HEK293 (cell line): ENCODE results near the gene PARPBP.

Source experiments
- CTCF ChIA-PET: fragments of 350-600 bp; formaldehyde crosslinking; extraction: SDS; loops from one replicate; lab custom pipeline; 2021; ENCODE audit warnings: antibody characterized with exemption; lab: Yijun Ruan, JAX
- POLR2A ChIA-PET: fragments of 300-600 bp; formaldehyde crosslinking; extraction: SDS; loops from one replicate; lab custom pipeline; 2020; ENCODE audit warnings: antibody characterized with exemption, inconsistent platforms; lab: Yijun Ruan, JAX
- H3K27ac ChIP-seq: fragments of 200-500 bp; sonication (Bioruptor generic); 2 replicates; pipeline ENCODE4 v1.5.1; 2014; ENCODE audit warnings: low read depth, low read length, control low read depth, inconsistent platforms; ENCODE audit errors: extremely low read depth
- H3K36me3 ChIP-seq, 2 experiments: fragments of 200-500 bp in 1 of 2; sonication (Bioruptor generic) in 1 of 2; 1 replicate in 1 of 2; 2 replicates in 1 of 2; pipeline ENCODE4 v1.5.1; 2014 to 2017; ENCODE audit warnings: inconsistent platforms in 2 of 2, low read length in 2 of 2; ENCODE audit not compliant: control insufficient read depth in 2 of 2, insufficient read depth in 1 of 2
- H3K4me1 ChIP-seq: fragments of 200-500 bp; sonication (Bioruptor generic); 2 replicates; pipeline ENCODE4 v1.5.1; 2014; ENCODE audit warnings: mild to moderate bottlenecking, low read length, inconsistent platforms; ENCODE audit not compliant: control insufficient read depth, insufficient read depth
- H3K4me3 ChIP-seq: 2 replicates; pipeline ENCODE4 v1.5.1; 2011; ENCODE audit warnings: low read depth, mild to moderate bottlenecking, control low read depth, low read length, moderate library complexity
- H3K9me3 ChIP-seq: fragments of 200-500 bp; sonication (Bioruptor generic); 2 replicates; pipeline ENCODE4 v1.5.1; 2014; ENCODE audit warnings: low read depth, low read length, inconsistent platforms; ENCODE audit not compliant: control insufficient read depth, insufficient read depth
- GLIS2 ChIP-seq: fragments of 450-650 bp; formaldehyde crosslinking; IDR thresholded peaks from 2 replicates; pipeline ENCODE4 v1.5.1; 2016; ENCODE audit warnings: missing biosample characterization, missing genetic modification characterization
- SP2 ChIP-seq: fragments of 450-650 bp; formaldehyde crosslinking; IDR thresholded peaks from 2 replicates; pipeline ENCODE4 v1.5.1; 2016; ENCODE audit warnings: missing biosample characterization, missing genetic modification characterization
- ZBTB1 ChIP-seq: fragments of 450-650 bp; formaldehyde crosslinking; IDR thresholded peaks from 2 replicates; pipeline ENCODE4 v1.5.1; 2016; ENCODE audit warnings: missing biosample characterization, missing genetic modification characterization
- ZNF16 ChIP-seq: fragments of 450-650 bp; formaldehyde crosslinking; IDR thresholded peaks from 2 replicates; pipeline ENCODE4 v1.5.1; 2016; ENCODE audit warnings: low read depth, missing biosample characterization, missing genetic modification characterization
- ZNF2 ChIP-seq: fragments of 450-650 bp; formaldehyde crosslinking; IDR thresholded peaks from 2 replicates; pipeline ENCODE4 v1.5.1; 2016; ENCODE audit warnings: missing biosample characterization, missing genetic modification characterization
- ZNF248 ChIP-seq: fragments of 450-650 bp; formaldehyde crosslinking; IDR thresholded peaks from 2 replicates; pipeline ENCODE4 v1.5.1; 2017; ENCODE audit warnings: missing biosample characterization, missing genetic modification characterization
- ZNF354C ChIP-seq: fragments of 450-650 bp; formaldehyde crosslinking; IDR thresholded peaks from 2 replicates; pipeline ENCODE4 v1.5.1; 2016; ENCODE audit warnings: missing biosample characterization, missing genetic modification characterization, low read depth, borderline replicate concordance
- ZNF560 ChIP-seq: fragments of 450-650 bp; formaldehyde crosslinking; IDR thresholded peaks from 2 replicates; pipeline ENCODE4 v1.5.1; 2017; ENCODE audit warnings: missing biosample characterization, missing genetic modification characterization, borderline replicate concordance
- ZNF658 ChIP-seq: fragments of 450-650 bp; formaldehyde crosslinking; IDR thresholded peaks from 2 replicates; pipeline ENCODE4; 2016; ENCODE audit warnings: missing biosample characterization, missing genetic modification characterization
- ZNF660 ChIP-seq: fragments of 450-650 bp; IDR thresholded peaks from 2 replicates; pipeline ENCODE4 v1.5.1; 2018; ENCODE audit warnings: missing biosample characterization, mild to moderate bottlenecking, missing genetic modification characterization
- ZNF768 ChIP-seq: fragments of 450-650 bp; formaldehyde crosslinking; IDR thresholded peaks from 2 replicates; pipeline ENCODE4 v1.5.1; 2018; ENCODE audit warnings: missing biosample characterization, mild to moderate bottlenecking, missing genetic modification characterization
- ZNF777 ChIP-seq: fragments of 450-650 bp; formaldehyde crosslinking; IDR thresholded peaks from 2 replicates; pipeline ENCODE4 v1.5.1; 2017; ENCODE audit warnings: missing biosample characterization, missing genetic modification characterization, borderline replicate concordance
- TF ChIP-seq, protein P1 (sequence below): fragments of 450-650 bp; formaldehyde crosslinking; IDR thresholded peaks from 2 replicates; pipeline ENCODE4 v1.5.1; 2016; ENCODE audit warnings: missing biosample characterization, missing genetic modification characterization, borderline replicate concordance
- TF ChIP-seq, protein P2 (sequence below): fragments of 450-650 bp; formaldehyde crosslinking; IDR thresholded peaks from 2 replicates; pipeline ENCODE4 v1.5.1; 2016; ENCODE audit warnings: missing biosample characterization, missing genetic modification characterization, borderline replicate concordance
- TF ChIP-seq, protein P3 (sequence below): fragments of 450-650 bp; formaldehyde crosslinking; IDR thresholded peaks from 2 replicates; pipeline ENCODE4 v1.5.1; 2016; ENCODE audit warnings: missing biosample characterization, missing genetic modification characterization
- TF ChIP-seq, protein P4 (sequence below): fragments of 450-650 bp; formaldehyde crosslinking; IDR thresholded peaks from 2 replicates; pipeline ENCODE4 v1.5.1; 2016; ENCODE audit warnings: missing biosample characterization, missing genetic modification characterization, low read depth

The PARPBP gene

DNA sequence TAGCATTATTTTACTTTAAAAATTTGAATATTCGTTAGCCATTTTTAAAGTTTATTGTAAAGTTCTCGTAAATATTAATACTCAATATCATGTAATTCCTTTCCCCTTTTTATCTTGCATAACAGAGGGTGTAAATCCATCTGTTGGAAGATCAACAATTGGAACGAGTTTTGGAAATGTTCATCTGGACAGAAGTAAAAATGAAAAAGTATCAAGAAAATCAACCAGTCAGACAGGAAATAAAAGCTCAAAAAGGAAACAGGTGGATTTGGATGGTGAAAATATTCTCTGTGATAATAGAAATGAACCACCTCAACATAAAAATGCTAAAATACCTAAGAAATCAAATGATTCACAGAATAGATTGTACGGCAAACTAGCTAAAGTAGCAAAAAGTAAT, 75.8 kb downstream of the PARPBP start:
- Histone ChIP-seq H3K36me3 (peaks cover 3 to 6% of the 10 kb centered on the region in 2 experiments; a peak in 2 of 3 replicates), H3K9me3 (no peaks in the 10 kb centered on the region), H3K27ac (no peak overlapping the region), H3K4me1 (no peaks in the 10 kb centered on the region), H3K4me3 (no peak overlapping the region)
- CTCF ChIA-PET: interaction anchor here (0.6 to 0.7 kb wide), 2 partner anchors 10 to 289 kb away, joined by 4 to 8 read pairs; no protein-coding TSS in a partner anchor
- TF ChIP-seq ZNF560: no peak
- no peak for TF ChIP-seq ZNF2 (tag by site-specific recombination)
- no peak for TF ChIP-seq ZNF658
- TF ChIP-seq ZNF354C: no peak
- TF ChIP-seq, protein P1, sequence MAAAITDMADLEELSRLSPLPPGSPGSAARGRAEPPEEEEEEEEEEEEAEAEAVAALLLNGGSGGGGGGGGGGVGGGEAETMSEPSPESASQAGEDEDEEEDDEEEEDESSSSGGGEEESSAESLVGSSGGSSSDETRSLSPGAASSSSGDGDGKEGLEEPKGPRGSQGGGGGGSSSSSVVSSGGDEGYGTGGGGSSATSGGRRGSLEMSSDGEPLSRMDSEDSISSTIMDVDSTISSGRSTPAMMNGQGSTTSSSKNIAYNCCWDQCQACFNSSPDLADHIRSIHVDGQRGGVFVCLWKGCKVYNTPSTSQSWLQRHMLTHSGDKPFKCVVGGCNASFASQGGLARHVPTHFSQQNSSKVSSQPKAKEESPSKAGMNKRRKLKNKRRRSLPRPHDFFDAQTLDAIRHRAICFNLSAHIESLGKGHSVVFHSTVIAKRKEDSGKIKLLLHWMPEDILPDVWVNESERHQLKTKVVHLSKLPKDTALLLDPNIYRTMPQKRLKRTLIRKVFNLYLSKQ (tag by site-specific recombination): no peak
- no peak for TF ChIP-seq ZNF16 (tag by site-specific recombination)
- TF ChIP-seq SP2: no peak
- TF ChIP-seq, protein P2, sequence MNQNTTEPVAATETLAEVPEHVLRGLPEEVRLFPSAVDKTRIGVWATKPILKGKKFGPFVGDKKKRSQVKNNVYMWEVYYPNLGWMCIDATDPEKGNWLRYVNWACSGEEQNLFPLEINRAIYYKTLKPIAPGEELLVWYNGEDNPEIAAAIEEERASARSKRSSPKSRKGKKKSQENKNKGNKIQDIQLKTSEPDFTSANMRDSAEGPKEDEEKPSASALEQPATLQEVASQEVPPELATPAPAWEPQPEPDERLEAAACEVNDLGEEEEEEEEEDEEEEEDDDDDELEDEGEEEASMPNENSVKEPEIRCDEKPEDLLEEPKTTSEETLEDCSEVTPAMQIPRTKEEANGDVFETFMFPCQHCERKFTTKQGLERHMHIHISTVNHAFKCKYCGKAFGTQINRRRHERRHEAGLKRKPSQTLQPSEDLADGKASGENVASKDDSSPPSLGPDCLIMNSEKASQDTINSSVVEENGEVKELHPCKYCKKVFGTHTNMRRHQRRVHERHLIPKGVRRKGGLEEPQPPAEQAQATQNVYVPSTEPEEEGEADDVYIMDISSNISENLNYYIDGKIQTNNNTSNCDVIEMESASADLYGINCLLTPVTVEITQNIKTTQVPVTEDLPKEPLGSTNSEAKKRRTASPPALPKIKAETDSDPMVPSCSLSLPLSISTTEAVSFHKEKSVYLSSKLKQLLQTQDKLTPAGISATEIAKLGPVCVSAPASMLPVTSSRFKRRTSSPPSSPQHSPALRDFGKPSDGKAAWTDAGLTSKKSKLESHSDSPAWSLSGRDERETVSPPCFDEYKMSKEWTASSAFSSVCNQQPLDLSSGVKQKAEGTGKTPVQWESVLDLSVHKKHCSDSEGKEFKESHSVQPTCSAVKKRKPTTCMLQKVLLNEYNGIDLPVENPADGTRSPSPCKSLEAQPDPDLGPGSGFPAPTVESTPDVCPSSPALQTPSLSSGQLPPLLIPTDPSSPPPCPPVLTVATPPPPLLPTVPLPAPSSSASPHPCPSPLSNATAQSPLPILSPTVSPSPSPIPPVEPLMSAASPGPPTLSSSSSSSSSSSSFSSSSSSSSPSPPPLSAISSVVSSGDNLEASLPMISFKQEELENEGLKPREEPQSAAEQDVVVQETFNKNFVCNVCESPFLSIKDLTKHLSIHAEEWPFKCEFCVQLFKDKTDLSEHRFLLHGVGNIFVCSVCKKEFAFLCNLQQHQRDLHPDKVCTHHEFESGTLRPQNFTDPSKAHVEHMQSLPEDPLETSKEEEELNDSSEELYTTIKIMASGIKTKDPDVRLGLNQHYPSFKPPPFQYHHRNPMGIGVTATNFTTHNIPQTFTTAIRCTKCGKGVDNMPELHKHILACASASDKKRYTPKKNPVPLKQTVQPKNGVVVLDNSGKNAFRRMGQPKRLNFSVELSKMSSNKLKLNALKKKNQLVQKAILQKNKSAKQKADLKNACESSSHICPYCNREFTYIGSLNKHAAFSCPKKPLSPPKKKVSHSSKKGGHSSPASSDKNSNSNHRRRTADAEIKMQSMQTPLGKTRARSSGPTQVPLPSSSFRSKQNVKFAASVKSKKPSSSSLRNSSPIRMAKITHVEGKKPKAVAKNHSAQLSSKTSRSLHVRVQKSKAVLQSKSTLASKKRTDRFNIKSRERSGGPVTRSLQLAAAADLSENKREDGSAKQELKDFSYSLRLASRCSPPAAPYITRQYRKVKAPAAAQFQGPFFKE (tag by site-specific recombination): no peak
- TF ChIP-seq, protein P3, sequence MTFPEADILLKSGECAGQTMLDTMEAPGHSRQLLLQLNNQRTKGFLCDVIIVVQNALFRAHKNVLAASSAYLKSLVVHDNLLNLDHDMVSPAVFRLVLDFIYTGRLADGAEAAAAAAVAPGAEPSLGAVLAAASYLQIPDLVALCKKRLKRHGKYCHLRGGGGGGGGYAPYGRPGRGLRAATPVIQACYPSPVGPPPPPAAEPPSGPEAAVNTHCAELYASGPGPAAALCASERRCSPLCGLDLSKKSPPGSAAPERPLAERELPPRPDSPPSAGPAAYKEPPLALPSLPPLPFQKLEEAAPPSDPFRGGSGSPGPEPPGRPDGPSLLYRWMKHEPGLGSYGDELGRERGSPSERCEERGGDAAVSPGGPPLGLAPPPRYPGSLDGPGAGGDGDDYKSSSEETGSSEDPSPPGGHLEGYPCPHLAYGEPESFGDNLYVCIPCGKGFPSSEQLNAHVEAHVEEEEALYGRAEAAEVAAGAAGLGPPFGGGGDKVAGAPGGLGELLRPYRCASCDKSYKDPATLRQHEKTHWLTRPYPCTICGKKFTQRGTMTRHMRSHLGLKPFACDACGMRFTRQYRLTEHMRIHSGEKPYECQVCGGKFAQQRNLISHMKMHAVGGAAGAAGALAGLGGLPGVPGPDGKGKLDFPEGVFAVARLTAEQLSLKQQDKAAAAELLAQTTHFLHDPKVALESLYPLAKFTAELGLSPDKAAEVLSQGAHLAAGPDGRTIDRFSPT (tag by site-specific recombination): no peak
- no peak for TF ChIP-seq ZNF768 (tag by site-specific recombination)
- no peak for TF ChIP-seq ZNF248 (tag by site-specific recombination)
- no peak for TF ChIP-seq ZNF777 (tag by site-specific recombination)
- TF ChIP-seq ZNF660: no peak
- TF ChIP-seq, protein P4, sequence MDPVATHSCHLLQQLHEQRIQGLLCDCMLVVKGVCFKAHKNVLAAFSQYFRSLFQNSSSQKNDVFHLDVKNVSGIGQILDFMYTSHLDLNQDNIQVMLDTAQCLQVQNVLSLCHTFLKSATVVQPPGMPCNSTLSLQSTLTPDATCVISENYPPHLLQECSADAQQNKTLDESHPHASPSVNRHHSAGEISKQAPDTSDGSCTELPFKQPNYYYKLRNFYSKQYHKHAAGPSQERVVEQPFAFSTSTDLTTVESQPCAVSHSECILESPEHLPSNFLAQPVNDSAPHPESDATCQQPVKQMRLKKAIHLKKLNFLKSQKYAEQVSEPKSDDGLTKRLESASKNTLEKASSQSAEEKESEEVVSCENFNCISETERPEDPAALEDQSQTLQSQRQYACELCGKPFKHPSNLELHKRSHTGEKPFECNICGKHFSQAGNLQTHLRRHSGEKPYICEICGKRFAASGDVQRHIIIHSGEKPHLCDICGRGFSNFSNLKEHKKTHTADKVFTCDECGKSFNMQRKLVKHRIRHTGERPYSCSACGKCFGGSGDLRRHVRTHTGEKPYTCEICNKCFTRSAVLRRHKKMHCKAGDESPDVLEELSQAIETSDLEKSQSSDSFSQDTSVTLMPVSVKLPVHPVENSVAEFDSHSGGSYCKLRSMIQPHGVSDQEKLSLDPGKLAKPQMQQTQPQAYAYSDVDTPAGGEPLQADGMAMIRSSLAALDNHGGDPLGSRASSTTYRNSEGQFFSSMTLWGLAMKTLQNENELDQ (tag by site-specific recombination): no peak
- TF ChIP-seq GLIS2 (tag by site-specific recombination): no peak
- TF ChIP-seq ZBTB1 (tag by site-specific recombination): no peak
- POLR2A ChIA-PET: no interaction called here
